Stimulated activated naive CD4-positive, alpha-beta T cell treated with Interleukin-2 at 50 U/mL for 16 hours (primary cell): ENCODE measurements around the gene TOMM70.
A peak's percentile ranks its signal among the peaks of the same experiment; 100 is the strongest.

Source experiments
- DNase-seq: peaks from one replicate; lab custom pipeline; 2025; lab: John Stamatoyannopoulos, UW

The TOMM70 gene

GRCh38 chr3:100324044-100324443 lies 76.8 kb downstream of the TOMM70 start:
- DNase-seq: no peak

- no peak for DNase-seq
These were observed 80.9 kb downstream of the TOMM70 start for GRCh38 chr3:100319951-100320350.

DNA sequence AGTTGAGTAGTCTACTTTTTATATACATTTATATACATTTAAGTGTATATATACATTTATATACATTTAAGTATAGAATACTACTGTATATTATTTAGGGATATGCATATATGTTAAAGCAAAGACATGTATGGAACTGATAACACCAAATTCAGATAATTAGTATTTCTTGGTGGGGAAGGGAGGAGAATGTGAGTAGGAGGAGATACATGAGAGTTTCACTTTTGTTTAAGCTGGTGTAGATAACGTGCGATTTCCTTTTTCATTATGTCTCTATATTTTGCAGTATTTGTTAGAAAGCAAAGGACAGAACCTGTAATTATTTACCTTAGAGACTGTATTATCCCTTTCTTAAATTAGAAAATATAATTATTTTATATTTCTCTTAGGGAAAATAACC lies 83.0 kb downstream of the TOMM70 start:
- no peak for DNase-seq

DNA sequence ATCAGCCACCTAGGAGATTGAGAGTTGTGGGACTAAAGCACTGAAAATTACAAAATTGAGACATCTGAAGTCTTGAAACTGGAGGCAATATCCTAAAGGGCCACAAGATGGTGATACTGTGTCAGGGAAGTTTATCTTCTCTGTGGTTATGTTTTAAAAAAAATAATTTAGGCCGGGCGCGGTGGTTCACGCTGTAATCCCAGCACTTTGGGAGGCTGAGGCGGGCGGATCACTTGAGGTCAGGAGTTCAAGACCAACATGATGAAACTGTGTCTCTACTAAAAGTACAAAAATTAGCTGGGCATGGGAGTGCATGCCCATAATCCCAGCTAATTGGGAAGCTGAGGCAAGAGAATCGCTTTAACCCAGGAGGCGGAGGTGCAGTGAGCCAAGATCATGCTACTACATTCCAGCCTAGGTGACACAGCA lies 84.2 kb downstream of the TOMM70 start:
- peak; percentile 5 for DNase-seq
